ENCODE results near the gene P2RX7.
A peak's percentile ranks its signal among the peaks of the same experiment; 100 is the strongest.

P2RX7 gene

GRCh38 chr12:121209221-121209620 is 76.5 kb downstream of the P2RX7 start:
- H3K9me3 ChIP-seq (ENCODE audit: low read length): no peaks in the 10 kb centered on the region
- H3F3A ChIP-seq (ENCODE audit: insufficient read depth, low read length): no peaks in the 10 kb centered on the region
- H3K27me3 ChIP-seq (ENCODE audit: insufficient read depth, low read length): no peaks in the 10 kb centered on the region
- no peak overlapping the region; the same call in 1 of the 2 replicates for H3K9ac ChIP-seq (ENCODE audit: low read length)
- peak overlapping the region; percentile 92 for H3K4me2 ChIP-seq (ENCODE audit: low read length)
- H3K79me2 ChIP-seq (ENCODE audit: insufficient read depth, low read length): no peaks in the 10 kb centered on the region
- no peaks in the 10 kb centered on the region for H4K20me1 ChIP-seq (ENCODE audit: insufficient read depth, low read length)
- H3K27ac ChIP-seq (ENCODE audit: low read depth, low read length, poor library complexity, severe bottlenecking): no peak overlapping the region
- no peak for TF ChIP-seq EZH2 (IDR thresholded peaks at IDR 0.05; ENCODE audit: borderline replicate concordance, low read length)
- TF ChIP-seq, protein P1, sequence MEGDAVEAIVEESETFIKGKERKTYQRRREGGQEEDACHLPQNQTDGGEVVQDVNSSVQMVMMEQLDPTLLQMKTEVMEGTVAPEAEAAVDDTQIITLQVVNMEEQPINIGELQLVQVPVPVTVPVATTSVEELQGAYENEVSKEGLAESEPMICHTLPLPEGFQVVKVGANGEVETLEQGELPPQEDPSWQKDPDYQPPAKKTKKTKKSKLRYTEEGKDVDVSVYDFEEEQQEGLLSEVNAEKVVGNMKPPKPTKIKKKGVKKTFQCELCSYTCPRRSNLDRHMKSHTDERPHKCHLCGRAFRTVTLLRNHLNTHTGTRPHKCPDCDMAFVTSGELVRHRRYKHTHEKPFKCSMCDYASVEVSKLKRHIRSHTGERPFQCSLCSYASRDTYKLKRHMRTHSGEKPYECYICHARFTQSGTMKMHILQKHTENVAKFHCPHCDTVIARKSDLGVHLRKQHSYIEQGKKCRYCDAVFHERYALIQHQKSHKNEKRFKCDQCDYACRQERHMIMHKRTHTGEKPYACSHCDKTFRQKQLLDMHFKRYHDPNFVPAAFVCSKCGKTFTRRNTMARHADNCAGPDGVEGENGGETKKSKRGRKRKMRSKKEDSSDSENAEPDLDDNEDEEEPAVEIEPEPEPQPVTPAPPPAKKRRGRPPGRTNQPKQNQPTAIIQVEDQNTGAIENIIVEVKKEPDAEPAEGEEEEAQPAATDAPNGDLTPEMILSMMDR (IDR thresholded peaks at IDR 0.05; ENCODE audit: low read length): no peak
- no peak overlapping the region for H2AFZ ChIP-seq (ENCODE audit: low read length)
- peak overlapping the region; percentile 75 for H3K4me3 ChIP-seq (ENCODE audit: low read depth, low read length, poor library complexity, severe bottlenecking)
- H3K36me3 ChIP-seq (ENCODE audit: insufficient read depth, low read length): no peaks in the 10 kb centered on the region
- no peaks in the 10 kb centered on the region for H3K9me2 ChIP-seq (ENCODE audit: low read depth, low read length)
- H3K4me1 ChIP-seq (ENCODE audit: insufficient read depth, low read length, severe bottlenecking): peaks cover 11% of the 10 kb centered on the region

GRCh38 chr12:121209624-121210572 is 77.2 kb downstream of the P2RX7 start, which contains the start of gene P2RX4:
Gene P2RX4, plus strand, starts transcription at chr12:121210129. Its CDS starts 36 bp downstream, at chr12:121210165.
- 0 out of 2 replicates have a peak within 1 kb of the TSS, but pooled peaks have one; percentile 53 for H2AFZ ChIP-seq (ENCODE audit: low read length)
- H3K4me1 ChIP-seq (ENCODE audit: insufficient read depth, low read length, severe bottlenecking): peaks cover 11% of the 10 kb centered on the region
- H3K9me2 ChIP-seq (ENCODE audit: low read depth, low read length): no peaks in the 10 kb centered on the region
- H3K27me3 ChIP-seq (ENCODE audit: insufficient read depth, low read length): no peaks in the 10 kb centered on the region
- peak within 1 kb of the TSS; percentile 76 for H3K9ac ChIP-seq (ENCODE audit: low read length)
- TF ChIP-seq EZH2 (IDR thresholded peaks at IDR 0.05; ENCODE audit: borderline replicate concordance, low read length): no peak
- TF ChIP-seq, protein P1 (IDR thresholded peaks at IDR 0.05; ENCODE audit: low read length): peak; percentile 57
- H3K36me3 ChIP-seq (ENCODE audit: insufficient read depth, low read length): no peaks in the 10 kb centered on the region
- no peaks in the 10 kb centered on the region for H3K9me3 ChIP-seq (ENCODE audit: low read length)
- H3K4me3 ChIP-seq (ENCODE audit: low read depth, low read length, poor library complexity, severe bottlenecking): peak within 1 kb of the TSS; percentile 75
- no peaks in the 10 kb centered on the region for H3F3A ChIP-seq (ENCODE audit: insufficient read depth, low read length)
- H3K27ac ChIP-seq (ENCODE audit: low read depth, low read length, poor library complexity, severe bottlenecking): peak within 1 kb of the TSS; percentile 50
- H3K79me2 ChIP-seq (ENCODE audit: insufficient read depth, low read length): no peaks in the 10 kb centered on the region
- peak within 1 kb of the TSS; percentile 92 for H3K4me2 ChIP-seq (ENCODE audit: low read length)
- H4K20me1 ChIP-seq (ENCODE audit: insufficient read depth, low read length): no peaks in the 10 kb centered on the region

- Histone ChIP-seq H2AFZ (ENCODE audit: low read length) (no peak overlapping the region), H3K79me2 (ENCODE audit: insufficient read depth, low read length) (no peaks in the 10 kb centered on the region), H3K9me3 (ENCODE audit: low read length) (no peaks in the 10 kb centered on the region), H3K9me2 (ENCODE audit: low read depth, low read length) (no peaks in the 10 kb centered on the region), H3K36me3 (ENCODE audit: insufficient read depth, low read length) (0 out of 2 replicates have a peak, but pooled peaks cover 4% of the 10 kb centered on the region), H3K9ac (ENCODE audit: low read length) (no peak overlapping the region), H3K27ac (ENCODE audit: low read depth, low read length, poor library complexity, severe bottlenecking) (no peak overlapping the region), H3F3A (ENCODE audit: insufficient read depth, low read length) (no peaks in the 10 kb centered on the region), H4K20me1 (ENCODE audit: insufficient read depth, low read length) (no peaks in the 10 kb centered on the region), H3K4me2 (ENCODE audit: low read length) (no peak overlapping the region), H3K27me3 (ENCODE audit: insufficient read depth, low read length) (no peaks in the 10 kb centered on the region), H3K4me3 (ENCODE audit: low read depth, low read length, poor library complexity, severe bottlenecking) (no peak overlapping the region), H3K4me1 (ENCODE audit: insufficient read depth, low read length, severe bottlenecking) (peaks cover 11% of the 10 kb centered on the region)
- no peak for TF ChIP-seq EZH2 (IDR thresholded peaks at IDR 0.05; ENCODE audit: borderline replicate concordance, low read length)
- TF ChIP-seq, protein P1 (IDR thresholded peaks at IDR 0.05; ENCODE audit: low read length): no peak
Measured at GRCh38 chr12:121212875-121213274, 80.2 kb downstream of the P2RX7 start.

Measured in OCI-LY1 (cell line).